Measurements from ENCODE around the gene TMEM8B.

GRCh38 chr9:35808433-35808832, 20.6 kb upstream of the TMEM8B start:
- TF ChIP-seq CTCF (IDR thresholded peaks at IDR 0.05 in 8 of 11, conservative IDR thresholded peaks at IDR 0.05 in 3 of 11) (no peak), POLR2A (IDR thresholded peaks at IDR 0.05) (no peak)
